Common myeloid progenitor, CD34-positive (primary cell): ENCODE measurements around the gene TENM4.

Experiments
- CTCF ChIA-PET: fragments of 350-600 bp; sonication (Branson Sonifier 250); formaldehyde crosslinking; loops from one replicate; lab custom pipeline; 2021; ENCODE audit warnings: antibody characterized with exemption; lab: Charles Lee
- POLR2A ChIA-PET: fragments of 350-600 bp; sonication (Branson Sonifier 250); formaldehyde crosslinking; loops from one replicate; lab custom pipeline; 2021; ENCODE audit warnings: antibody characterized with exemption; lab: Charles Lee
- DNase-seq, 3 donors: peaks; one replicate each; pipeline versions ENCODE4 v3.0.0 to v3.0.0-alpha.2; 2013
- H3K27ac ChIP-seq, 2 experiments: 1 replicate in 1 of 2; 2 replicates in 1 of 2; pipeline ENCODE4 v1.7.0; 2013; ENCODE audit warnings: inconsistent platforms in 2 of 2, low read length in 2 of 2, mild to moderate bottlenecking in 2 of 2, low read depth in 1 of 2, moderate library complexity in 1 of 2; ENCODE audit not compliant: severe bottlenecking in 2 of 2, insufficient read depth in 1 of 2, poor library complexity in 1 of 2
- H3K27me3 ChIP-seq, 5 experiments: replicated peaks in 2 of 5; 1 replicate in 3 of 5; 2 replicates in 2 of 5; pipeline versions ENCODE4 v1.6.1 to v1.7.0; 2013; ENCODE audit warnings: low read length in 4 of 5, mild to moderate bottlenecking in 2 of 5, moderate library complexity in 2 of 5, inconsistent platforms in 1 of 5; ENCODE audit not compliant: insufficient read depth in 5 of 5, control insufficient read depth in 4 of 5
- H3K36me3 ChIP-seq, 4 experiments: 1 replicate in 2 of 4; 2 replicates in 2 of 4; pipeline versions ENCODE4 v1.6.1 to v1.7.0; 2013; ENCODE audit warnings: low read length in 3 of 4, control low read depth in 1 of 4, mild to moderate bottlenecking in 1 of 4; ENCODE audit not compliant: control insufficient read depth in 4 of 4, insufficient read depth in 4 of 4
- H3K4me1 ChIP-seq, 4 experiments: 1 replicate in 3 of 4; 2 replicates in 1 of 4; pipeline versions ENCODE4 v1.6.1 to v1.7.1; 2013; ENCODE audit warnings: low read length in 3 of 4, mild to moderate bottlenecking in 3 of 4, control low read depth in 1 of 4, inconsistent platforms in 1 of 4, moderate library complexity in 1 of 4; ENCODE audit not compliant: control insufficient read depth in 4 of 4, insufficient read depth in 4 of 4; ENCODE audit errors: control extremely low read depth in 1 of 4
- H3K4me3 ChIP-seq, 7 experiments: 1 replicate in 4 of 7; 2 replicates in 3 of 7; pipeline versions ENCODE4 v1.5.1 to v1.7.0; 2013; ENCODE audit warnings: mild to moderate bottlenecking in 7 of 7, low read length in 6 of 7, moderate library complexity in 6 of 7, inconsistent platforms in 2 of 7, low read depth in 2 of 7, control low read depth in 1 of 7; ENCODE audit not compliant: insufficient read depth in 4 of 7, control insufficient read depth in 1 of 7; ENCODE audit errors: extremely low read depth in 1 of 7
- H3K9me3 ChIP-seq, 5 experiments: 1 replicate in 4 of 5; 2 replicates in 1 of 5; pipeline versions ENCODE4 v1.6.1 to v1.7.1; 2013; ENCODE audit warnings: low read length in 4 of 5, mild to moderate bottlenecking in 2 of 5, inconsistent platforms in 1 of 5, low read depth in 1 of 5, moderate library complexity in 1 of 5; ENCODE audit not compliant: control insufficient read depth in 4 of 5, insufficient read depth in 2 of 5; ENCODE audit errors: control extremely low read depth in 1 of 5
- WGBS: methylation state at CpG from one replicate; pipeline ENCODE4 v1.1.5; 2013; ENCODE audit not compliant: insufficient coverage; 5-methylcytosine and 5-hydroxymethylcytosine counted together

The TENM4 gene

DNA sequence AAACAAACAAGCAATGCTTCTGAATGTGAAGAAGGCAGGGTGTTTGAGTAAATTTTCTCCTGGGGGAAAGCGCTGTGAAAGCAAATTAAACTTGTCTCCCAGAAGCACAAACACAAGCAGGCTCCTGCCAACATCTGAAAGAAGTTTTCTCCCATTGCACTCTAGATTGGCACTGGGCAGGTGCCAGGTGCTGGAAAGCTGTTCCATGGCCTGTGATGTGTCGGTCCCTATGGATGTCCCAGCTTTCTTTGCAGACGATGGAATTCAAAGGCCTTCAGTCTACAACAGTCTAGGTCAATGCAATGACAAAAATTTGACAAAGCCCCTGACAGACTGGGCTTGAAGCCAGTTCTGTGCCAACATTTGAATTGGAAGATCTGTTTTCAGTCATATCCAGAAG is 620.1 kb downstream of the TENM4 start:
- ChIA-PET POLR2A (no interaction called here), CTCF (no interaction called here)
- H3K27ac ChIP-seq = no peak overlapping the region
- DNase-seq = no peak
- no peaks in the 10 kb centered on the region for H3K9me3 ChIP-seq
- H3K4me3 ChIP-seq = no peak overlapping the region
- 94% methylated on average over 3 of the region's 3 CpGs for WGBS
- H3K36me3 ChIP-seq = no peaks in the 10 kb centered on the region
- H3K27me3 ChIP-seq = peaks cover 0 to 7% (median 0%) of the 10 kb centered on the region in 5 experiments
- H3K4me1 ChIP-seq = no peaks in the 10 kb centered on the region

DNA sequence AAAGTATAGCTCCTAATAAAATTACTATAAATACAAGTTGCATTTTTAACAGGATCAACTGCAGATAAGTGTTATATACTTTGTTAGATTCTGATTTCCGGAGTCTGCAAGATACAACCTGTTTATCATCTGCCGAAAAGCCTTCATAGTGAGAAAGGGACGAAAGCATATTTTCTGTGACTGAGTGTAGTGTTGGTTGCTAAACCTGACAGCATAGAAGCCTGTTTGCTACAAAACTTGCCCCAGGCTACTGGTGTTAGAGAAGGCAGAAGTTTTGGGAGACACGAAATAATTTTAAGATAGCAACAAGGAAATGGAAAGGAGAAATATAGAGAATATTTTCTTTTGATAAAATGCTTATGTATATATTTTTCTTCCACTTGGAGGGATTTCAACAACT is 622.6 kb downstream of the TENM4 start:
- no peaks in the 10 kb centered on the region for H3K9me3 ChIP-seq
- WGBS = 100% methylated on average over 3 of the region's 4 CpGs
- H3K36me3 ChIP-seq = no peaks in the 10 kb centered on the region
- DNase-seq = no peak
- peaks cover 0 to 9% (median 0%) of the 10 kb centered on the region in 5 experiments for H3K27me3 ChIP-seq
- no peak overlapping the region for H3K4me3 ChIP-seq
- no peak overlapping the region for H3K27ac ChIP-seq
- ChIA-PET CTCF (no interaction called here), POLR2A (no interaction called here)
- no peaks in the 10 kb centered on the region for H3K4me1 ChIP-seq

DNA sequence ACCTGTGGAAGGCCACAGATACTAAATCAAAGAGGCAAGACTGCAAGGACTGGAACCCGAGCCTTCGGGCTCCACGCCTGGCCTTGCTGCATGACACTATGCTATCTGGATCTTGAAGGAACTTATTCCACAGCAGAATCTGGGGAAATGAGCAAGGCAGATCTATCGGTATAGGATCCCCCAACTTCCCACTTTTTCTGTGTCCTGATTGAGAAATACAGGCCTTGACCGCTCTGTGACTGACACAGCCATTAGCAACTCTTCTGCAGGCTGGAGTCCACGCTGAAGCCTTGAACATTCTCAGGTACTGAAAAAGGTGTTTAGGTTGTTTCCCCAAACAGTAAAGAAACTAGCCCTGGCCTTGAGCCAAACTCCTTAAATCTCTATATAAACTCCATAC is 625.0 kb downstream of the TENM4 start:
- peaks cover 0 to 9% (median 0%) of the 10 kb centered on the region in 5 experiments for H3K27me3 ChIP-seq
- no peaks in the 10 kb centered on the region for H3K4me1 ChIP-seq
- H3K36me3 ChIP-seq = no peaks in the 10 kb centered on the region
- H3K4me3 ChIP-seq = no peak overlapping the region
- ChIA-PET CTCF (no interaction called here), POLR2A (no interaction called here)
- no peak for DNase-seq
- WGBS = 93% methylated on average over 5 of the region's 6 CpGs
- no peak overlapping the region for H3K27ac ChIP-seq
- no peaks in the 10 kb centered on the region for H3K9me3 ChIP-seq

DNA sequence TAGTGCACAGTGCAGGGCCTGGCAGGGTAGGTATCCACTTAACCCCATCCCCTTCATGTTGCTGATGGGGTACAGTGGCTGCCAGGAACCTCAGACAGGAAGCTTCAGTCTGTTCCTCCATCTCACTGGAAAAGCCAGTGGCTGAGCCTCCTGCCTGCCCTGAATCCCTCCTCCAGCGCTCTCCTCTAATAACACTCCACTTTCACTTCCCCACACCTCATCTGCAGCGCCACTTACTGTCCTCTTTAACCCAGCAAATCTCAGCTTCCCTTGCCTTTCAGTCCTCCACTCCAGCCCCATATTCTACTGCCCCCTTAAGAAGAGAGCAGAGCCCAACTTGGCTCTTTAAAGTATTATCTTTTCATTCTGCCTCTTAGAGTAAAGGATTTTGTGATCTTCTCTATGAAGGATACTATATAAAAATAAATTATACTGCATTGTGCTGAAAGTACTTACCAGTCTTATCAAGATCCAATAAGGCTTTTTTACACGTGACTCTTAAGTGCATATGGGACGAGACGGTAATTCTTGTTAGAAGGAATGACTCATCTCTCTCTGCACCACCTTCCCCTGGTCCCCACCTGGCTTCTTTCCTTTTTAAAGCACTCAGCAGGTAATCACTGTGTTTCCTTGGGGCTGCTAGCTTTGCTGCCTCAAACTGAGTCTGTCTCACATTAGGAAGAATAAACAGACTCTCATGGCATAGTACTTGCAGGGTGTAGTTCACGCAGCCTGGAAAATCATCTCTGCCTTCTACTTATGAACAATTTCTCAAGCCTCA is 628.1 kb downstream of the TENM4 start:
- H3K36me3 ChIP-seq = no peaks in the 10 kb centered on the region
- POLR2A ChIA-PET = no interaction called here
- WGBS = 79% methylated on average over 6 of the region's 6 CpGs
- CTCF ChIA-PET = no interaction called here
- H3K27ac ChIP-seq = no peak overlapping the region
- no peak for DNase-seq
- peaks cover 0 to 2% (median 0%) of the 10 kb centered on the region in 5 experiments for H3K27me3 ChIP-seq
- H3K9me3 ChIP-seq = no peaks in the 10 kb centered on the region
- H3K4me3 ChIP-seq = no peak overlapping the region
- peaks cover 0 to 5% (median 2%) of the 10 kb centered on the region in 4 experiments for H3K4me1 ChIP-seq

DNA sequence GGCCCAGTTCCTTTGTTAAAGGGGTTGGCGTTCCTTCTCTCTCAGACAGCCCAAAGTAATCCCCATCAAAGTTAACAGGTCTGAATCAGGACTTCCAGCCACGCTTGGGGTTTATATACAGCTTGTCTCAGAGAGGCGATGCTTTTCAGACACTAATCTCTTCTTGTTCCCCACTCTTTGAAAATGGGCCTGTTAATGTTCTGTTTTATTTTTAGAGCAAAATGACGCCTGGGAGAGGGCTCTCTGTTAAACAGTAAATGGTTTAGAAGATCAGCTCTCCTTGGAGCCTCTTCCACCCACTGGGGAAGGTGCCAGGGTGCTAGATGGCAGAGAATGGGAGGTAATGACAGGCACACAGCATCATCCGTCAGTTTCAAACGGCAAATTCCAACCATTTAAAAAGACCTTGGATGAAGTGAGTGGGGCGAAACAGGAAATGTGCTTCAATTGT is 630.2 kb downstream of the TENM4 start:
- no peak for DNase-seq
- WGBS = 100% methylated on average over 2 of the region's 7 CpGs
- Histone ChIP-seq H3K36me3 (no peaks in the 10 kb centered on the region), H3K27ac (no peak overlapping the region), H3K9me3 (no peaks in the 10 kb centered on the region), H3K4me3 (no peak overlapping the region), H3K27me3 (peaks cover 0 to 2% (median 0%) of the 10 kb centered on the region in 5 experiments), H3K4me1 (peaks cover 0 to 5% (median 2%) of the 10 kb centered on the region in 4 experiments)
- ChIA-PET CTCF (interaction anchor here (1.7 kb wide), 1 partner anchor 13 kb away, joined by 5 read pairs; no protein-coding TSS in a partner anchor), POLR2A (no interaction called here)

DNA sequence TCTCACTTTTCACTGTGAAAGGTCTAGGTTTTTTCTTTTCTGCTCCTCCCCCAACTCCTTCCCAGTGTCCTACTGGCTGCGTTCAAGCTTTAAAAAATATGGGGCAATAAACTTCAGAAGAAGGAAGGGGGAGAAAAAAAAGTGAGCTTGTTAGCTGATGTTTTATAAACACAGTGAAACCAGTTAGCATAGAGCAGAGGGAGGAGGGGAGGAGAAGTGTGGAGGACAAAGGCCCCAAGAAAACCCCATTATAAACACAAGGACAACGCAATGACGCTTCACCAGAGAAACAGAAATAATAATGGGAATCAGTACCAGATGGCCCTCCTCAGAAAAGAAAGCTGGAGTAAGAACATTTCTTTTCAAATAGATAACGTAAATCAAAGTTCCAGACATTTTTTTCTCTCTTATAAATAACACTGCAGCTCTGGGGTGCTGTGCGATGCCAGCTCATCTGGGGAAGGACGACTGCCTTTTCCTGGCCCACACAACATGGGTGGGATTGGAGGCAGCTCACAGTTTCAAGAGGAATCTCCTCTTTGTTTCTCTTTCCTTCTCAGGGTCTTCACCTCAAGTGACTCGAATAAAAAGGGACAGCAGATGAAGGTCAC is 630.8 kb downstream of the TENM4 start:
- Histone ChIP-seq H3K4me1 (peaks cover 0 to 5% (median 2%) of the 10 kb centered on the region in 4 experiments), H3K9me3 (no peaks in the 10 kb centered on the region), H3K36me3 (no peaks in the 10 kb centered on the region), H3K27me3 (peaks cover 0 to 2% (median 0%) of the 10 kb centered on the region in 5 experiments), H3K4me3 (no peak overlapping the region), H3K27ac (no peak overlapping the region)
- no peak for DNase-seq
- CTCF ChIA-PET = interaction anchor here (1.7 kb wide), 1 partner anchor 12 kb away, joined by 5 read pairs; no protein-coding TSS in a partner anchor
- POLR2A ChIA-PET = interaction anchor here (0.5 kb wide), 1 partner anchor 49 kb away, joined by 5 read pairs; no protein-coding TSS in a partner anchor
- WGBS = 97% methylated on average over 5 of the region's 7 CpGs

DNA sequence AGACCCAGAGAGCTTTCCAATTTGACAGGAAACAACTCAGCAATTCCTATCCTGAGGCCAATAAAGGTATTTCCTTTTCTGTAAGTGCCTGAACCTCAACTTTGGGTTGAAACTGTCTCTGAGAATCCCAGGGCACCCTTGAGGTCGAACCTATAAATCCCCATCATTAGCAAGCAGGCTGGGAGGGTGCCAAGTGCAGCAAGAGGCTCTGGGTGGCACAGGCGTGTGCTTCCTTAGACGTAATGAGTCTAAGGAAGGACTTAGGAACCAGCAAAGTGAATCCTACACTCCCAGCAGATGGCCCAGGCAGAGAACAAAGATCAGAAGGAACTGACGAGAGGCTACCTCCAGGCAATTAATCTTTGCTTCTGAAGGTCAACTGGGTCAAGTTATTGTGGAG is 631.9 kb downstream of the TENM4 start:
- DNase-seq = no peak
- POLR2A ChIA-PET = no interaction called here
- peaks cover 0 to 2% (median 0%) of the 10 kb centered on the region in 5 experiments for H3K27me3 ChIP-seq
- no peak overlapping the region for H3K4me3 ChIP-seq
- WGBS = 19% methylated on average over 4 of the region's 4 CpGs
- CTCF ChIA-PET = interaction anchor here (1.4 kb wide), 1 partner anchor 11 kb away, joined by 5 read pairs; no protein-coding TSS in a partner anchor
- no peaks in the 10 kb centered on the region for H3K9me3 ChIP-seq
- H3K4me1 ChIP-seq = peaks cover 0 to 5% (median 2%) of the 10 kb centered on the region in 4 experiments
- no peaks in the 10 kb centered on the region for H3K36me3 ChIP-seq
- H3K27ac ChIP-seq = no peak overlapping the region
